Tibial nerve (tissue), 4 donors: Measurements from ENCODE around the gene PPM1H.

Experiments used
- EP300 ChIP-seq, 2 donors: sonication (generic); formaldehyde crosslinking; IDR thresholded peaks; one replicate each; pipeline ENCODE4 v1.6.1; 2017; ENCODE audit warnings: antibody characterized with exemption in 2 of 2, mild to moderate bottlenecking in 1 of 2
- POLR2A ChIP-seq, 2 donors: fragments of 450-650 bp; IDR thresholded peaks; one replicate each; pipeline ENCODE4 v1.6.1; 2017; ENCODE audit warnings: antibody characterized with exemption in 2 of 2, mild to moderate bottlenecking in 2 of 2, moderate library complexity in 2 of 2
- TF ChIP-seq, protein P1 (sequence below), 5 experiments: fragments of 200-600 bp in 3 of 5; fragments of 450-650 bp in 2 of 5; sonication (generic) in 3 of 5; IDR thresholded peaks; one replicate each; pipeline ENCODE4 v1.5.1; 2016 to 2019; ENCODE audit warnings: antibody characterized with exemption in 5 of 5, mild to moderate bottlenecking in 3 of 5, moderate library complexity in 2 of 5

DNA sequence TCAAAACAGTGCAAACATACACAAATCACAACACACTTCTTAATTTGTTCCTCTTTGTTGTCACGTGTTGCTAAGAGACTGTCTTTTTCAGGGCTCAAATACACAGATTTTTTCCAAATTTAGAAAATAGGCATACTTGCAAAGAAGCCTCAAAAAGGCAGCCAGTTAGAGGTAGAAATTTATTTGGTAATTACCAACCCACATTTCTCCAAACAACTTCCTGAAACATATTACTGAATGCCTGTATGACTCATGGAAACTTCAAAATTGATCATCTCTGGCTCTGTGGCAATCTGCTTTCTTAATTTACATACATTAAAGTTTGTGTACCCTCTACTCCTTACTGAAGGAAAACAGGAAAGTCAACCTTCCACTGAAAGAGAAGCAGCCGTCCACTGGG lies 36.4 kb downstream of the PPM1H start:
- TF ChIP-seq, protein P1, sequence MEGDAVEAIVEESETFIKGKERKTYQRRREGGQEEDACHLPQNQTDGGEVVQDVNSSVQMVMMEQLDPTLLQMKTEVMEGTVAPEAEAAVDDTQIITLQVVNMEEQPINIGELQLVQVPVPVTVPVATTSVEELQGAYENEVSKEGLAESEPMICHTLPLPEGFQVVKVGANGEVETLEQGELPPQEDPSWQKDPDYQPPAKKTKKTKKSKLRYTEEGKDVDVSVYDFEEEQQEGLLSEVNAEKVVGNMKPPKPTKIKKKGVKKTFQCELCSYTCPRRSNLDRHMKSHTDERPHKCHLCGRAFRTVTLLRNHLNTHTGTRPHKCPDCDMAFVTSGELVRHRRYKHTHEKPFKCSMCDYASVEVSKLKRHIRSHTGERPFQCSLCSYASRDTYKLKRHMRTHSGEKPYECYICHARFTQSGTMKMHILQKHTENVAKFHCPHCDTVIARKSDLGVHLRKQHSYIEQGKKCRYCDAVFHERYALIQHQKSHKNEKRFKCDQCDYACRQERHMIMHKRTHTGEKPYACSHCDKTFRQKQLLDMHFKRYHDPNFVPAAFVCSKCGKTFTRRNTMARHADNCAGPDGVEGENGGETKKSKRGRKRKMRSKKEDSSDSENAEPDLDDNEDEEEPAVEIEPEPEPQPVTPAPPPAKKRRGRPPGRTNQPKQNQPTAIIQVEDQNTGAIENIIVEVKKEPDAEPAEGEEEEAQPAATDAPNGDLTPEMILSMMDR (IDR thresholded peaks at IDR 0.05): no peak
- TF ChIP-seq POLR2A (IDR thresholded peaks at IDR 0.05): no peak
- no peak for TF ChIP-seq EP300 (IDR thresholded peaks at IDR 0.05)
